ENCODE measurements around the gene SRGAP1. TPM values are rescaled to one million over a fixed set of nuclear protein-coding genes. Genes with fewer than 3 reads are reported as not detected.

SRGAP1 gene
- total RNA-seq, 3 donors from 2014 or later (not counting 1 experiment from before 2014, with no cell fraction given), result 0.10 to 0.49 (median 0.16) TPM

GRCh38 chr12:64077922-64078321, 233.4 kb downstream of the SRGAP1 start:
- no peaks in the 10 kb centered on the region for H3K36me3 Mint-ChIP-seq

GRCh38 chr12:64080319-64081007, 236.0 kb downstream of the SRGAP1 start:
- H3K4me3 ChIP-seq (ENCODE audit: low read length), result no peak overlapping the region
- Mint-ChIP-seq H3K4me1 (no peaks in the 10 kb centered on the region), H3K9me3 (no peaks in the 10 kb centered on the region), H3K4me3 (no peak overlapping the region), H3K27ac (no peak overlapping the region), H3K36me3 (no peaks in the 10 kb centered on the region), H3K27me3 (ENCODE audit: low read depth in 2 of 2) (no peaks in the 10 kb centered on the region)
- WGBS (ENCODE audit: insufficient coverage), result 82% methylated on average over 6 of the region's 7 CpGs
- no peak for DNase-seq
- no peaks in the 10 kb centered on the region for H3K9me3 ChIP-seq (ENCODE audit: control insufficient read depth, insufficient read depth, low read length)
- H3K27ac ChIP-seq (ENCODE audit: low read length), result no peak overlapping the region
- no peak for TF ChIP-seq CTCF (IDR thresholded peaks at IDR 0.05)
- ATAC-seq, result no peak
- H3K27me3 ChIP-seq (ENCODE audit: control insufficient read depth, insufficient read depth, low read length), result no peaks in the 10 kb centered on the region
- intact Hi-C loops (cut with micrococcal nuclease), result no loop called here
- H3K36me3 ChIP-seq (ENCODE audit: control insufficient read depth, insufficient read depth, low read length), result no peaks in the 10 kb centered on the region
- no peaks in the 10 kb centered on the region for H3K4me1 ChIP-seq (ENCODE audit: control insufficient read depth, insufficient read depth, low read length)

More at GRCh38 chr12:64077922-64078321, 233.4 kb downstream of the SRGAP1 start:
- H3K27me3 ChIP-seq (ENCODE audit: control insufficient read depth, insufficient read depth, low read length), result no peaks in the 10 kb centered on the region
- no peak overlapping the region for H3K27ac ChIP-seq (ENCODE audit: low read length)
- no peak overlapping the region for H3K4me3 Mint-ChIP-seq
- no peak overlapping the region for H3K27ac Mint-ChIP-seq
- ATAC-seq (no peak), DNase-seq (no peak)
- no peaks in the 10 kb centered on the region for H3K4me1 ChIP-seq (ENCODE audit: control insufficient read depth, insufficient read depth, low read length)
- H3K27me3 Mint-ChIP-seq (ENCODE audit: low read depth in 2 of 2), result no peaks in the 10 kb centered on the region
- H3K9me3 ChIP-seq (ENCODE audit: control insufficient read depth, insufficient read depth, low read length), result no peaks in the 10 kb centered on the region
- no peak for TF ChIP-seq CTCF (IDR thresholded peaks at IDR 0.05)
- H3K36me3 ChIP-seq (ENCODE audit: control insufficient read depth, insufficient read depth, low read length), result no peaks in the 10 kb centered on the region
- H3K4me3 ChIP-seq (ENCODE audit: low read length), result no peak overlapping the region
- intact Hi-C loops (cut with micrococcal nuclease), result no loop called here
- H3K4me1 Mint-ChIP-seq, result no peaks in the 10 kb centered on the region
- H3K9me3 Mint-ChIP-seq, result peaks cover 0 to 3% of the 10 kb centered on the region in 2 donors

GRCh38 chr12:64081008-64081404, 236.5 kb downstream of the SRGAP1 start:
- no peak for DNase-seq
- no peaks in the 10 kb centered on the region for H3K9me3 Mint-ChIP-seq

More at GRCh38 chr12:64081008-64081404, 236.5 kb downstream of the SRGAP1 start:
- Histone ChIP-seq H3K27me3 (ENCODE audit: control insufficient read depth, insufficient read depth, low read length) (no peaks in the 10 kb centered on the region), H3K27ac (ENCODE audit: low read length) (no peak overlapping the region), H3K36me3 (ENCODE audit: control insufficient read depth, insufficient read depth, low read length) (no peaks in the 10 kb centered on the region), H3K9me3 (ENCODE audit: control insufficient read depth, insufficient read depth, low read length) (no peaks in the 10 kb centered on the region), H3K4me3 (ENCODE audit: low read length) (no peak overlapping the region), H3K4me1 (ENCODE audit: control insufficient read depth, insufficient read depth, low read length) (no peaks in the 10 kb centered on the region)
- Mint-ChIP-seq H3K36me3 (no peaks in the 10 kb centered on the region), H3K27me3 (ENCODE audit: low read depth in 2 of 2) (no peaks in the 10 kb centered on the region), H3K27ac (no peak overlapping the region), H3K4me3 (no peak overlapping the region), H3K4me1 (no peaks in the 10 kb centered on the region)
- intact Hi-C loops (cut with micrococcal nuclease), result no loop called here
- no peak for TF ChIP-seq CTCF (IDR thresholded peaks at IDR 0.05)
- WGBS (ENCODE audit: insufficient coverage), result 100% methylated on average over 1 of the region's 1 CpG
- ATAC-seq, result no peak

All from natural killer cell (primary cell).